ENCODE measurements around the gene SLC13A4.
"Not testable (repeated sequence)": the region's sequence is repeated elsewhere in the genome, so short reads cannot be mapped to it uniquely, and the experiment has no call there.

The SLC13A4 gene

DNA sequence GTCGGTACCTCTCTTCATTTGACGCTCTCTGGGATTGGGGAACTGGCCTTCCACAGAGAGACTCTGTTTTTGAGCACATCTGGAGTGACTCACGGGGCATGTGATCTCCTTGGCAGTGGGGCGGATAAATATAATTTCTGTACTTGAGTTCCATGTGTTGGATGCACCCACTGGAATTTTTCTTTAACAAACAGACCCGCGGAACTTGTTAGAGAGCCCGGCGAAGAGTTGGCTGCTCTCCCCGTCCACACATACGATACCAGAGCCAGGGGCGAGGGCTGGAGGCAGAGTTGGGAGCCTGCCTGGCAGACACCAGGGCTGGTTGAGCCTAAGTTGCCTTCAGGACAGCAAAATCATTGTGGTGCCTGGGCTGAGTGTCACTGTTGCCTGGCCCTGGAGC is 20.8 kb upstream of the SLC13A4 start, which contains the start of gene FAM180A:
Gene FAM180A, minus strand, starts transcription at position 44 of the 400 bp plus-strand sequence. CDS start 233 bp downstream, outside the sequence.
- DNase-seq: no peak

DNA sequence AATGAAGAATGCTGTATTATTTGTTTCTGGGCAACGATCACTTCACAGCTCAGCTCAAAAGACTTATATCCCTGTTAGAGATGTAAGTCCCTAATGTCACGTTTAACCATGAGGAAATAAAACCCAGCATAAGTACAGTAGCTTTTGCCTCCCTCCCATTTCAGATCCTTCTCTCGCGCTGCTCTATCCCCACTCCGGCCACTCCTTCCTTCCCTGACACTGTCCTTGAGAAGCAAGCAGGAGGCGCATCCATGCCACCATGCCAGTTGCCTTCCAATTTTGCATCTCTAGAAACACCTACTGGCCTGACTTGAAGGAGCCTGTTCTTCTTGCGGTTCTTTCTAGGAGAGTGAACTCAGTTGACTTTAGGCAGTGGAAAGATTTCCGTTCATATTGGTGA is 19.4 kb upstream of the SLC13A4 start:
- DNase-seq: no peak

DNA sequence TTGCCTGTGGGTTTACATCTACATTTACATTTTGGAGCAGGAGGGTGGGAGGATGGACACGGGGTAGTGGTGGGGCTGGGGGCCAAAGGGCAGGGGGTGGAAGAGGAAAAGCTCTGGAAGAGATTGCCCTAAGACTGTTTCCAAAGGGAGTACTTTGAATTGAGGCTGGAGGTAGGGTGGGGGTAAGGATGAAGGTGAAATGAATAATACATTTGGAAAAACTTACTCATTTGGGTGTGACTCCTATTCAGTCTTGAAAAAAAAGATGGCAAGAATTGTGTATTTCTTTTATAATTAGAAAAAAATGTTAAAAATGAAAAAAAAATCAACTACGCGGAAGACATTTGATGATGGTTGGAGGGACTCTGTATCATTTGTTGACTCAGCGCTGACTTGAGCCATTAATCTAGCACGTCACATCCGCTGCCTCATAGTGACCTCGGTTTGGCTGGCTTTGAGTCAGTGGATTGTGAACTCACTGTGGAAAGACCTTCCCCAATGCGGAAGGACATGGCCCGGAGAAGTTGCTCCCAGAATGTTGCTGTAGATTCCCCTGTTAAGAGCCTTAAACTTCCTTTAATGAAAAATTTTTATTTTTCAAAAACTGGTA is 17.8 kb upstream of the SLC13A4 start:
- no peak for DNase-seq

DNA sequence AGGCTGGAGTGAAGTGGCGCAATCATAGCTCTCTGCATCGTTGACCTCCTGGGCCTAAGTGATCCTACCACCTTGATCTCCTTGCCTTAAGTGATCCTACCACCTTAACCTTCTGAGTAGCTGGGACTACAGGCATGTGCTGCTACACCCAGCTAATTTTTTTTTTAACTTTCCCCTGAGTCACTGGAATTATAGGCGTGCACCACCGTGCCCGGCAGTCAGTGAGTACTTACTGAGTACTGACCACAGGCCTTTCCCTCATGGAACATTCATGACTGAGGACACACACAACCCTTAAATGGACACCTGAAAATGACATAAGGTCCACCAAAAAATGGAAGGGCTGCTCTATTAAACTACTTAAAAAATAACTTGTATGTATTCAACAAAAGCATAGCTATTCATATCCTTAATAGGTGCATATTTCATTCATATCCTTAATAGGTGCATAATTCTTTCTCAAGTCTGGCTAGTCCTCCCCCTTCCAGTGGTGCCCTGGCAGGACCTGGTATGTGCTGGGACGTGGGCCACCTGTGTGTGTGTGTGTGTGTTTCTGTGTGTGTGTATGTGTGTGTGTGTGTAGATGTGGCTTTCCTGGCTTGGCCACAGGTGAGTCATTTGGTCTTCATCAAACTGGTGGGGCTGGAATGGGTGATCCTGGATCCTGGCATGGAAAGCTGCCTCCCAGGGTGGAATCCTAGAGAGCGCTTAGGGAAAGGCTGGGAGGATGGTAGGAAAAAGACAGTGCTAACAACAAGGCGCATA is 17.1 kb upstream of the SLC13A4 start:
- no peak for DNase-seq

DNA sequence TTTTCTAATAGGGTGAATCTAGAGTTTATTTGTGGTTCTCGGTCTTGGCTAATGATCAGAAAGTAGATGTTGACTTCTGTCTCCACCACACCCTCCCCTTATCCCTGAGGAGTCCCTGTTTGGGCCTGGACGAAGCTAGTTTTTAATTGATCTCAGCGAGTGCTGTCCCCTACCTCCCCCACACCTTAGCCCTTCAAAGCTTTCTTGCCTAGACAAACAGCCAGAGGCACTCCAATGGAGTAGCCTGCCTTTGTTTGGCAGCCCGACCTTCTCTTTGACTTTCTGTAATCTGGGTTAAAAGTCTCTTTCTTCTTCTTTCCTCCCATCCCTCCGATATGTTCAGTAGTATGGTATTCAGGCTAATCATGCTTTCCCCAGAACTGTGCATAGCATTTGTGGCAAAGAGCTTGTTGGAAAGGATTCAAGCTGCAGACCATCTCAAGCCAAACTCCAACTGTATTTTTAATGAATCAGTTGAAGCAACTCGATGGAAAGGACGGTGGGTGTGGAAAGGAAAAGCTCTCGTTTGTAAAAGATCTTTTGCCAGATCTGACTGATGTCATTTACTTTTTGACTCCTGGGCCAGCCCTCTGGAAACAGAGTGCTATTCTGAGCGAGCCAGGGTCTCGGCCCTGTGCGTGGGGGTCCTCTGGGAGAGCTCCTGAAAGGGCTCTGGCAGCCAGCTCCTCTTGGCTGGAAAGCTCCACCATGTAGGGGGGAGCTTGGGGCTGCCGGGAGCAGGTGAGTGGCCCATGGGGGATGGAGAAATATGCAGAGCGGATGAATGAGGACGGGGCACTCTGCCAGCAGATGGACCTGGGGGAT is 16.1 kb upstream of the SLC13A4 start:
- DNase-seq: no peak

DNA sequence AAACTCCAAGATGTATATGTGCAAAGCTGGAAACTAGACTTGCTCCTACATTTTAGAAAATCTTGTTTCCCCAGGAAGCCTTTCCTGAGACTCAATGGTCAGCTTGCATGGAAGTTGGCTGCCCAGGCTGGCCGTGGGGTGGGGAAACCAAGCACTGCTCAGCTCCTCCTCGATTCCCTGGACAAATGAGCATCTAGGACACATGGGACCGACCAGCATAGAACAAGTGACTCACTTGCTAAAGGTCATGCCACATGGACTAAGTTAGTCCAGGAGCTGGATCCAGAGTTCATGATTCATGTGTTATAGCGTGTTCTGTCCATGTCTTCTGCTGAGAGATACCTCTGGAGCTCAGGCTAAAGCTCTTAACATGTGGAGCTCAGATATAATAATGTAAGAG is 14.4 kb upstream of the SLC13A4 start:
- no peak for DNase-seq

DNA sequence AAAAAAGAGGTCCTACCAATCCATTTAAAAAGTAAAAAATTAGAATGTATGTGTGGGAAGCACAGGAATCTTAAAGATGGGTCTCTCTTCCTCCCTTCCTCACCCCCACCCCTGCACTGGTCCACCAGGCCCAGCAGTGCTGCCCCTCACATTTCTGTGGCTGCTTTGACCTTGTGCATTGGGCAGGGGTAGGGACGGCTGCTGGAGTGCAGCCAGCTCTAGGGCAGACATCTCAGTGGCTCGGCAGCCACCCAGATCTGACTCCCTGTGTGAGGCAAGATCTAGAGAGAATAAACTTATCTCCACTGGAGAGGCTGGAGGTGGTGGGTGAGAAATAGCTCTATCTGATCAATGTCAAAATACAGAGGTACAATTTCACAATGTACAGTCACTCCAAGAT is 13.9 kb upstream of the SLC13A4 start:
- DNase-seq: no peak

DNA sequence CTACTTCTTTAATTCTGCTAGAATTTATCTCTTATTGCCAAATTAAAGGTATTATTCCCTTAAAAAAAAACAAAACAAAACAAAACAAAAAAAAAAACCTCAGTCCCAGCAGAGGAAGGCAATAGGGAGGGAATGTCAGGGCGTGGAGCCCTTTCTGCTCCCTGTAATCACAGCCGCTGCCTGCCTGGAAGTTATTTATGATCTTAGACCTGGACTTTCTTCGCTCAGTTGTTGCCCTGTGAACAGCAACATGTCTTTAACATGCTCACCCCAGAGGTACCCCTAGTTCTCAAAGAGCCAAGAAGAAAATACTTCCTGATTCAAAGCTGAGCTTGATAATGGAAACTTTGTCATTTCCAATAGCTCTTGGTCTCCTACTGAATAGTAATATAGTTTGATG is 12.9 kb upstream of the SLC13A4 start:
- no peak for DNase-seq

DNA sequence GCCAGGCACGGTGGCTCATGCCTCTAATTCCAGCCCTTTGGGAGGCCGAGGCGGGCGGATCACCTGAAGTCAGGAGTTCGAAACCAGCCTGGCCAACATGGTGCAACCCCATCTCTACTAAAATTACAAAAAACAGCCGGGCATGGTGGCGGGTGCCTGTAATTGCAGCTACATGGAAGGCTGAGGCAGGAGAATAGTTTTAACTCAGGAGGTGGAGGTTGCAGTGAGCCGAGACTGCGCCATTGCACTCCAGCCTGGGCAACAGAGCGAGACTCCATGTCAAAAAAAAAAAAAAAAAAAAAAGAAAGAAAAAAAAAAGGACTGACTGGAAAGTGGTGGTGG is 9.3 kb upstream of the SLC13A4 start:
- not testable (repeated sequence) for DNase-seq

DNA sequence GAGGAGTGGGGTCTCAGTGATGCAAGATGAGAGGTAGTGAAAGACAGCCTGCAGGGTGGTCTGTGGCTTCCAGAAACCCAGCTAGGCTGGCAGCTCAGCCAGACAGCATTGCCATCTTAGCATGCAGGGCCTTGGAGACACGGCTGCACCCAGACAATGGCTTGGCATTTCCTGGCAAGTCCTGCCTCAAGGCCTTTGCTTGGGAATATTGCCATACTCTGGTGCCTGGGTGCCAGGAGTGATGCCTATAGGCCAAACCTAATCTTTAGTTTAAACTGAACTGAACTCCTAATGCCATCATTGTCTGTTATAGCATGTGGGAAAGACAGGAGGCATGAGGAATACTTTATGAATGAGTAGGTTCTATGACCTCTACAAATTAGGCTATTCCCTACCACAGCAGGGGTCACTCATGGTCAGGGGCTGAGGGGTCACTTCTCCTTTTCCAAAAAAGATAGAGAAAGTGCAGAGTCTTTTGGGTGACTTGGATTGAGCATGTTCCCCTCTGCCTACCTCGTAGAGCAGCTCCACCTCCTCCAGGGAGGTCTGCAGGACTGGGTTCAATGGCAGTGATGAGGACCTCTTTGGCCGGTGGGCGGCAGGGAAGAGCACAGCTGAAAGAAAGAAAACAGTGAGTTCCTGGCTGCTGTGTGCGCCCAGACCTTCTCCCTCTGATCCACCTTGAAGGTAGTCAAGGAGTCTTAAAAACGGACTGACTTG is 8.8 kb upstream of the SLC13A4 start:
- no peak for DNase-seq

DNA sequence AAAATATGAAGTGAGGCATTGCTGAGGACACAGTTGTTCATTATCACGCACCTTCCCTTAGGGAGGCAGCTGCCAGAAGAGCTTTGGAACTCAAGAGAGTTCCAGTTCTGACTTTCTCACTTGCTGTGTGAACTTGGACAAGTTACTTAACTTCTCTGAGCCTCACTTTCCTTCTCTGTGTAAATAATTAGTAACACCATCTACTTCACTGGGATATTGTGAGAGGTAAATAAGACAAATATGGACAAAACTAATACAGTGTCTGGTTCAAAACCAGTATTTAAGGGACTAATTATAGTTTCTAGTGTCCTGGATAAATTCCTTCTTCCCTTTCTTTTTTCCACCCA is 6.3 kb upstream of the SLC13A4 start:
- DNase-seq: no peak

DNA sequence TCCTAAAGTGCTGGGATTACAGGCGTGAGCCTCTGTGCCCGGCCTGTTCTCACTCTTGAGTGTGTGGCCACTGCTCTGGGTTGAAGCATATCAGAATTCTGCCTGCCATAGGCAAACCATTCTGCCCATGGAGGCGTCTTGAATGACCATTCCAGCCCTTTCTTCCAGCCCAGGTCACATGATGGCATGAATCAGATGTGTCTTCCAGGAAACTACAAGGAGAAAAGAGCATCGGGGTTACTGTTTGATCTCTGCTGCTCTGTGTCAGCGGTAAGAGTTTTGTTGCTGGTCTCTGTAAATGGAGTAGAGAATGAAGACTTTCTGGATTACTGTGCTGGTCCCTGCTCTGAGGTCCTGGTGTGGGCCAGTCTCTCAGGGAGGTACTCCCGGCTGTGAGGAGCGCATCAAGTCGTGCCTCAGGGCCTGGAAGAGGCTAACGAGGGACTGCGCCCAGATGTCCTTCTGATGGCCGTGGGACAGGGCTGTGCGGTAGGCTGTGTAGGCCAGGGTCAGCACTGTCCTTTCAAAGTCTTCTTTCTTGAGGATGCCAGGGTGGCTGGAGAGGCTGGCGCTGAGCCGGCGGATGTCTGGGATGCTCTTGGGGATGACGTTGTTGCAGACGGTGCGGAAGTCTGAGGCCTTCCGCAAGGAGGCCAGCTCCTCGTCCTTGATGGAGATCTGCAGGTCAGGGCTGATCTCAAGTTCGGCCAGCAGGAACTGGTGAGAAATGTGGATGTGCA is 5.8 kb upstream of the SLC13A4 start:
- DNase-seq: no peak

DNA sequence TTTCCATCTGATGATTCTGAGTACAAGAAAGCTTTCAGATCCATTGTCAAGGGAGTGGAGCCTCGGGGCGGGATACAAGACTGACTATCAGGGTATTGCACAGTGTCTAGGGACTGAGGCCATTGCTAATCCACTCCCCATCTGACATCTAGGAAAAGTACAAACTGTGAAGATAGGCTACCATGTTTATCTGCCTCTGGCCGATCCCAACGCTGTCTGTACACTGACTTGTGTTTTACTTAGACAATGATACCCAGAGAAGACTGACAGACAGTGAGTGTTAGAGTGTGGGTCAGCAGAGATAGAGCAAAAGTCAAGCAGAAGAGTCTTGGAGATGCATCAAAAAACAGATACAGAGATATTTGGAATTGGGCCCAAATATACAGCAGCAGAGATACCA is 3.1 kb upstream of the SLC13A4 start:
- no peak for DNase-seq

DNA sequence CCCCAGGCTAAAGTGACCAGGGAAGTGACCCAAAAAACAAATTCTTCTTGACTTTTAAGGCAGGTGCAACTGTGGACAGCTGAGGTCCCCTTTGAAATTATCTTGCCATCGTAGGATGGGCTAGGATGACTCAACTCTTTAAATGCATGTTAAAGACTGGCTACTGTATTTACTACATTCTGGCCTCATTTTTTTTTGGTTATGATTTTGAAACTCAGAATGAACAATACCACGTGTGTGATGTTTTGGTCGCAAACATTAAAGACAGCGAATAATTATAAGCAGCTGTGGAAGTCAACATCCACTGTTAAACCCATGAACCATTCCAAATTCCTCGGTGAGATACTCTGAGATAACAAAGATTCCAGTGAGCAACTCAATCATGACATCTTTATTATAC is 1.2 kb upstream of the SLC13A4 start:
- no peak for DNase-seq

DNA sequence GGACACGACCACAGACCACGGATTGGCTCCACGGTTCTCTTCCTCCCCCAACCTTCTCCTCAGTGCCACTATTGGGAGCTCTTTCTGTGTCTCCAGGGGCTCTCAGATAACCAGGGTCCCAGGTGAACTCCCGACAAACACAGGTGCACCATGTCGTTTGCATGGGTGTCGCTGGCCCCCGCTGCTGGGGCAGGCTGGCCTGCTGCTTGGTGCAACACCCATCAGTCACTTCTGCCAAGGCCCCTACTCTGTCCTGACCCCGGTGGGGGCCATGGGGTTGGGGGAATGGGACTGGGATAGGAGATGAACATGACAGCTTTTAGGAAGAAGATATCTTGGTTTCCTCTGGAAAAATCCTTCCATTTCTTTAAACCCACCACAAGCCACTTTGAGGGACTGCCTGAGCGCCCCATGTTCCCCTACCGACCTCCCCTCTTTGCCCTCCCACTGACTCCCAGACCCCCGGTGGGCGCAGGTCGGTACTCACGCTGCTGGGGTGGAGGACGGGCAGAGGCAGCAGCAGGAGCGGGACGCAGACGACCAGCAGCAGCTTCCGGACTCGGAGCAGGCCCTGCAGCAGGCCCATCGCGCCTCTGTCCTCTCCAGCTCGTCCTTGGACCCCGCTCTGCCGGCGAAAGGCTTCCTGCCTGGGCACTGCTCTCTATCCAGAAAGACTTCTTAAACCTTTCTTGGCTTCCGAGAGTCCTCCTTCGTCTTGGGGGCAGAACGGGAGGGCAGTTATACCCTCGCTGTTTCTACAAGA is 894 bp downstream of the SLC13A4 start:
- DNase-seq: no peak

DNA sequence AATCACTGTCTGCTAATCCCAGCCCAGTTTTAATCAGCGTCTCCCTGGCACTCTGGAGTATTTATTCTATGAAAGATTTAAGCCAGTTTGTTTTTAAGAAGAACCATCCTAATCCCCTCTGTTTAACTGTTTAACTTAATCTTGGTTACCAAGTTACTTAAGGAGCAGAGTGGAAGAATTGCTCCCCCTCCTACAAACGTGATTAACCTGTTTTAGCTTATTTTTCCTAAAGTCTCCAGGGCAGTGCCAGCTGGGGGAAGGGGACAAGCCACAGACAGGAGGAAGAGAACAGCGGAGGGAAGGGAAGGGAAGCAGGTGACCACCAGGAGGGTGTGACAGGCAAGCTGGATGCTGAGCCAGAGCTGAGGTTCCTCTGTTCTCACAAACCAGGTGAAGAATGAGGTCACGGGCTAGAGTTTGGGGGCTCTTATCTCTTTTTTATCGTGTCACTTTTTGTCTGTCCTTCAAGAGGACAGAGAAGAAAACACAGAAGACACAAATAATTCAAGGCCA is 1.7 kb downstream of the SLC13A4 start:
- no peak for DNase-seq

DNA sequence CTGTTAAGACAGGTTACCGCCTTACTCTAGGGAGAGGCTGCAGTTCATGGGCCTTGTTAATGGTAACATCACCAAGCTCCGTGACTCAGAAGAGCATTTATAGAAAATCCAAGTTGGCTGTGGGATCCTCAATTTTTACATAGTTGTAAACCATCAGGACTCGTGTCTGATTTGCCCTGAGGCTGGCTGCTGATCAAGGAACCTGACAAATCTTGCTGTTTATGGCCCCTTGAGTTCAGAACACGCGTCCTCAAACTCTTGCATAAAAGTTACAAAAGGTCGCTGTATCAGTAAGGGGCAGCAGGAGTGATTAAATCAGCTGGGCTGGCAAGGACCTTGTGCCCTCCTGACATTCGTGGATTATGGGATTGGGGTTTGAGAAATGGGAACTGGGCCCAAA is 4.6 kb downstream of the SLC13A4 start:
- DNase-seq: no peak

DNA sequence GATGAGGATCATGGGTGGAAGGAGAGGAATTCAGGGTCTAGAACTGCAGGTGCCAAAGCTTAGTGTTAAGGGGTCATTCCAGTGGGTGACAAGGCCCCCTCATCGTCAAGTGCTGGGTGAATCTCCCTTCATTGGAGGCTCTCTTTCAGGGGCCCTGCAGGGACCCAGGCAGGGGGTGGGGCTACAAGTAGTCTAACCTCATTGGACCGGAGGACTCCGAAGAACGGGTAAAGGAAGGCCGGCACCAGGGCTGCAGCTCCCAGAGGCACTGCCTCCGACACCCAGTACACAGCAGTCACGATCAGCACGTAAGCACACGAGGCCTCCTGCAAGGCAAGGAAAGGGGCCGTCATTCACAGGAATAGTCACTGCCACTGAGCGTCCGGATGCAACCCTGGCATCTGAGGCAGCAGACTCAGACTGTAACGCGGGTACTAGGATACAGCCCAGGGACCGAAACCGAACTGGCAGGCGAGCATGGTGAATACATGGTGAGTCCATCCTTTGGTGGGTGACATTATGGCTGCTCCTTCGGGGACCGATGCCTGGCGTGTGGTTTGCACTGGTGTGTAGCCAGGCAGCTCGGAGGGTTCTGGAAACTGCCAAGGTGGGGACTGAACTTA is 6.7 kb downstream of the SLC13A4 start:
- no peak for DNase-seq

DNA sequence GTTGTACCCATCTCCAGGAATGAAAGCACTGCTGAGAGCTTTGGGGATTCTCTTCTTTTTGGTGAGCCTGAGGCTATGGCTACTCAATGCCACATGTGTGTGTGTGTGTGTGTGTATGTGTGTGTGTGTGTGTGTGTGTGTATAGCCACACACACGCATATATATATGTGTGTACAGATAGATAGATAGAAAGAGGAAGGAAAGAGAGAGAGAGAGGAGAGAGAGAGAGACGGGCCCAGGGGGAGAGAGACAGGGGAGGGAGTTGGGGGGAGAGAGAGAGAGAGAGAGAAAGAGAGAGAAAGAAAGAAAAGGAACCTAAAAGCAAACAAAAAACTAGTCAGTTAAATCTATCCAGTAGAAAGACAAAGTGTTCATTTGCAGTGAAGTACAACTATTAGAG is 8.3 kb downstream of the SLC13A4 start:
- no peak for DNase-seq

DNA sequence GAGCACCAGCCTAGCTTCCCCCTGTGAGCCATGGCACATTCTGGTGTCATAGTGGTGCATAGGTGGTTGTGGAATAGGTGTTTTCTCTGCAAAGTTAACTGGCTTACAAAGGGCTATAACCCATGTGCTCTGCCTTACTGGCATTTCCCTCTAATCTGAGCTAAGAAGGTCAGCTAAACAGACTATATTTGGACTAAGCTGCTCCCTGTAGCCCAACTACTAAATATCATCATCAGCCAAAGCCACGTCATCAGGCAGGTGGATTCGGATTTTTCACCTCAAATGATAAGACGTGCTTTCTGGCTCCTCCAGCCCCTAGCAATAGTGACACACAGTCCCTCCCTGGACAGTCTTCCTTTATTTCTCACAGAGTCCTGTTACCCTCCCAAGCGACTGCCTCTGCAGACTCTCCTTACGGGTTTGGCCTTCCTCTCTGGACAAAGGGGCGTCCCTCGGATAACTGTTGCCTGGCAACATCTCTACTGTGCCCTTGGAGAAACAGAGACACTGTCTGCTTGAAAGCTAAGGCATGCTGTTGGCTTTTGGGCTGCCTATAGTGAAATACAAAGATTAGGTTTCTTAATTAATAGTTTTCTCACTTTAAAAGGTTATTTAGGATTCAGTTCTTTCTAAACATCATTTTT is 9.1 kb downstream of the SLC13A4 start:
- DNase-seq: no peak

DNA sequence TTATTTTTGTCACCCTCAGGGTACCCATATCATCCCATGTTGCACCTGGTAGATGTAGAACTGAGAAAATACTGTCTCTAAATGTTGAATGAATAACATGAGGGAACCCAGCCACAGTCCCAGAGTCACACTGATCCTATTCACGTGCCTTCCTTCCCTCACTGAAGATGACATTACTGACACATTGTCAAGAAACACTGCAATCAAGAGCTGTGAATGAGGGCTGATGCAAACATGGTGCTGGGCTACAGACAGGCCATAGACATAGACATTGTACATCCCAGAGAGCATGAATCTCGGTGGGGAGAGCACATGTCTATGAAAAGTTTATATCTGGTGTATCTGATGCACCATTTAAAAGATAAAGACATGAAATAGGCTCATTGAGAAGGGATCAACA is 9.8 kb downstream of the SLC13A4 start:
- no peak for DNase-seq

Measured in NCI-H526 treated with DMSO at 0.1 percent for 48 hours (cell line).